Astrocyte (in vitro differentiated cells and primary cell): Measurements from ENCODE around the gene USP47. TPM values are rescaled to one million over a fixed set of nuclear protein-coding genes. Genes with fewer than 3 reads are reported as not detected.
A peak's percentile ranks its signal among the peaks of the same experiment; 100 is the strongest.

ENCODE experiments used
- DNase-seq: peaks from one replicate; pipeline ENCODE4 v3.0.0-alpha.2; 2010; ENCODE audit warnings: low read depth
- FAIRE-seq: peaks from 2 replicates; lab custom pipeline; 2011; peaks lifted over from hg19 to GRCh38; lab: Jason Lieb, UNC
- H2AFZ ChIP-seq: 2 replicates; pipeline ENCODE4 v1.6.0; 2012; ENCODE audit warnings: low read depth, low read length, inconsistent platforms
- H3K27ac ChIP-seq: 2 replicates; pipeline ENCODE4 v1.5.1; 2011; ENCODE audit warnings: low read depth, low read length, inconsistent platforms
- H3K27me3 ChIP-seq: 2 replicates; pipeline ENCODE4 v1.6.0; 2011; ENCODE audit warnings: low read length, inconsistent platforms; ENCODE audit not compliant: insufficient read depth
- H3K36me3 ChIP-seq: 2 replicates; pipeline ENCODE4 v1.5.1; 2011; ENCODE audit warnings: low read length, inconsistent platforms; ENCODE audit not compliant: insufficient read depth
- H3K4me1 ChIP-seq: 2 replicates; pipeline ENCODE4 v1.5.1; 2011; ENCODE audit warnings: low read length, inconsistent platforms; ENCODE audit not compliant: insufficient read depth
- H3K4me2 ChIP-seq: 2 replicates; pipeline ENCODE4 v1.6.0; 2012; ENCODE audit warnings: low read length, inconsistent platforms
- H3K4me3 ChIP-seq: 2 replicates; pipeline ENCODE4 v1.5.1; 2011; ENCODE audit warnings: low read depth, mild to moderate bottlenecking, low read length, inconsistent platforms; ENCODE audit not compliant: insufficient read depth
- H3K79me2 ChIP-seq: 2 replicates; pipeline ENCODE4 v1.6.0; 2012; ENCODE audit warnings: mild to moderate bottlenecking, low read length, inconsistent platforms; ENCODE audit not compliant: insufficient read depth
- H3K9ac ChIP-seq: 2 replicates; pipeline ENCODE4 v1.6.0; 2012; ENCODE audit warnings: mild to moderate bottlenecking, low read length, inconsistent platforms
- H3K9me3 ChIP-seq: 2 replicates; pipeline ENCODE4 v1.5.1; 2012; ENCODE audit warnings: low read depth, mild to moderate bottlenecking, low read length, inconsistent platforms; ENCODE audit not compliant: insufficient read depth
- H4K20me1 ChIP-seq: 2 replicates; pipeline ENCODE4 v1.6.0; 2012; ENCODE audit warnings: low read length, inconsistent platforms; ENCODE audit not compliant: insufficient read depth
- H3K27ac Mint-ChIP-seq: one replicate; pipeline ENCODE4 v1.8.0; 2021; ENCODE audit warnings: mild to moderate bottlenecking, mixed read lengths; ENCODE audit not compliant: unreplicated experiment
- H3K27me3 Mint-ChIP-seq: one replicate; pipeline ENCODE4 v1.8.0; 2021; ENCODE audit warnings: low read depth, mixed read lengths; ENCODE audit not compliant: unreplicated experiment
- H3K36me3 Mint-ChIP-seq: one replicate; pipeline ENCODE4 v1.8.0; 2021; ENCODE audit warnings: low read depth, mixed read lengths; ENCODE audit not compliant: unreplicated experiment
- H3K4me1 Mint-ChIP-seq: one replicate; pipeline ENCODE4 v1.8.0; 2021; ENCODE audit warnings: low read depth, mixed read lengths; ENCODE audit not compliant: unreplicated experiment
- H3K4me3 Mint-ChIP-seq: one replicate; pipeline ENCODE4 v1.8.0; 2021; ENCODE audit warnings: mild to moderate bottlenecking, moderate library complexity, mixed read lengths; ENCODE audit not compliant: unreplicated experiment
- H3K9me3 Mint-ChIP-seq: one replicate; pipeline ENCODE4 v1.8.0; 2021; ENCODE audit warnings: mild to moderate bottlenecking, mixed read lengths; ENCODE audit not compliant: unreplicated experiment
- CTCF ChIP-seq: IDR thresholded peaks from 2 replicates; pipeline ENCODE4 v1.5.1; 2011; ENCODE audit warnings: low read depth, mild to moderate bottlenecking, inconsistent platforms, low read length, moderate library complexity; ENCODE audit not compliant: insufficient read depth
- EZH2 ChIP-seq: IDR thresholded peaks from 2 replicates; pipeline ENCODE4 v1.6.1; 2012; ENCODE audit warnings: mild to moderate bottlenecking, low read length, inconsistent platforms; ENCODE audit not compliant: insufficient read depth
- total RNA-seq: library from RNA; stranded (reverse); gene quantifications from 2 replicates; pipeline ENCODE4 v1.2.1, GENCODE V29; 2021

USP47 gene
- total RNA-seq, 1 donor from 2014 or later: 49.5 TPM

- Histone ChIP-seq H4K20me1 (no peaks in the 10 kb centered on the region), H3K9me3 (no peaks in the 10 kb centered on the region), H3K4me2 (peak overlapping the region; percentile 27), H3K79me2 (no peaks in the 10 kb centered on the region), H2AFZ (peak overlapping the region; percentile 44), H3K27ac (no peak overlapping the region), H3K27me3 (peaks cover 16% of the 10 kb centered on the region), H3K4me3 (no peak overlapping the region), H3K36me3 (no peaks in the 10 kb centered on the region), H3K9ac (no peak overlapping the region), H3K4me1 (no peaks in the 10 kb centered on the region)
- no peaks in the 10 kb centered on the region for H3K9me3 Mint-ChIP-seq
- H3K36me3 Mint-ChIP-seq: no peaks in the 10 kb centered on the region
- no peaks in the 10 kb centered on the region for H3K4me1 Mint-ChIP-seq
- FAIRE-seq (no peak), DNase-seq (peak; percentile 46)
- H3K27ac Mint-ChIP-seq: no peak overlapping the region
- TF ChIP-seq EZH2 (no peak), CTCF (peak; percentile 96)
- H3K4me3 Mint-ChIP-seq: no peak overlapping the region
- no peaks in the 10 kb centered on the region for H3K27me3 Mint-ChIP-seq
Measured at GRCh38 chr11:11798586-11799438, 43.0 kb upstream of the USP47 start.

- peaks cover under 1% of the 10 kb centered on the region for H3K36me3 Mint-ChIP-seq
- no peak for FAIRE-seq
Measured at GRCh38 chr11:11805228-11805627, 36.5 kb upstream of the USP47 start.

More at GRCh38 chr11:11805228-11805627, 36.5 kb upstream of the USP47 start:
- Histone ChIP-seq H2AFZ (no peak overlapping the region), H3K79me2 (no peaks in the 10 kb centered on the region), H3K9me3 (no peaks in the 10 kb centered on the region), H3K27ac (no peak overlapping the region), H4K20me1 (no peaks in the 10 kb centered on the region), H3K4me2 (no peak overlapping the region), H3K4me1 (no peaks in the 10 kb centered on the region), H3K36me3 (no peaks in the 10 kb centered on the region), H3K9ac (no peak overlapping the region), H3K27me3 (no peaks in the 10 kb centered on the region), H3K4me3 (no peak overlapping the region)
- H3K27ac Mint-ChIP-seq: no peak overlapping the region
- TF ChIP-seq EZH2 (no peak), CTCF (no peak)
- DNase-seq: no peak
- no peaks in the 10 kb centered on the region for H3K9me3 Mint-ChIP-seq
- no peaks in the 10 kb centered on the region for H3K4me1 Mint-ChIP-seq
- H3K27me3 Mint-ChIP-seq: no peaks in the 10 kb centered on the region
- no peak overlapping the region for H3K4me3 Mint-ChIP-seq
